Measurements from ENCODE around the gene SECISBP2L.

Gene SECISBP2L

GRCh38 chr15:48963524-48964113 lies 82.6 kb downstream of the SECISBP2L start, which contains the start of gene SHC4:
Gene SHC4 (minus strand): TSS chr15:48963919. CDS start chr15:48963015, 904 bp downstream.
- DNase-seq = peak; percentile 44

GRCh38 chr15:48962662-48963523 lies 83.4 kb downstream of the SECISBP2L start:
- DNase-seq = no peak

- no peak for DNase-seq
These were observed 90.3 kb downstream of the SECISBP2L start for GRCh38 chr15:48955967-48956366.

- no peak for DNase-seq
These were observed 90.9 kb downstream of the SECISBP2L start for GRCh38 chr15:48955370-48955769.

- DNase-seq = no peak
These were observed 91.7 kb downstream of the SECISBP2L start for GRCh38 chr15:48954538-48954937.

GRCh38 chr15:48946840-48947187 lies 99.4 kb downstream of the SECISBP2L start:
- DNase-seq = no peak

- no peak for DNase-seq
These were observed 100.0 kb downstream of the SECISBP2L start for GRCh38 chr15:48946074-48946839.

- no peak for DNase-seq
These were observed 100.9 kb downstream of the SECISBP2L start for GRCh38 chr15:48945386-48945785.

- DNase-seq = no peak
These were observed 104.3 kb downstream of the SECISBP2L start for GRCh38 chr15:48941904-48942303.

GRCh38 chr15:48940508-48940907 lies 105.7 kb downstream of the SECISBP2L start:
- DNase-seq = no peak

GRCh38 chr15:48939648-48940047 lies 106.6 kb downstream of the SECISBP2L start:
- no peak for DNase-seq
